ENCODE data around the gene KCNAB3. TPM values are rescaled to one million over a fixed set of nuclear protein-coding genes. Genes with fewer than 3 reads are reported as not detected.

The KCNAB3 gene
- total and polyA plus RNA-seq, 9 of the 15 experiments (the other 6 are each of a cell fraction or from before 2014, with no cell fraction given) = 0.03 to 2.5 (median 1.1) TPM

- POLR2A ChIA-PET = interaction anchor here (0.6 kb wide), 1 partner anchor 24 kb away, joined by 4 read pairs; no protein-coding TSS in a partner anchor
- H3K4me3 ChIP-seq = peak within 1 kb of the TSS; percentile 66
- H3K9me1 ChIP-seq (ENCODE audit: control insufficient read depth, insufficient read depth, low read length) = peaks cover 3% of the 10 kb centered on the region
- intact Hi-C loops (cut with micrococcal nuclease) (no loop called here), in situ Hi-C loops (cut with MboI) (no loop called here)
- H4K20me1 ChIP-seq (replicated peaks; ENCODE audit: control insufficient read depth, insufficient read depth, low read length) = no peaks in the 10 kb centered on the region; the same call in 1 of the 2 replicates
- H3K36me3 ChIP-seq (ENCODE audit: control insufficient read depth, insufficient read depth, low read length) = peaks cover 18% of the 10 kb centered on the region; the same call in 1 of the 3 replicates
- peak within 1 kb of the TSS; percentile 56 to 87 for H3K9ac ChIP-seq (ENCODE audit: insufficient read depth in 1 of 2, low read depth in 2 of 2, low read length in 2 of 2)
- no peaks in the 10 kb centered on the region for H3K27me3 ChIP-seq (ENCODE audit: control insufficient read depth in 2 of 2, insufficient read depth in 2 of 2, low read length in 2 of 2)
- CTCF ChIA-PET (ENCODE audit: low intra/inter-chr PET ratio) = no interaction called here
- FAIRE-seq (peak; percentile 19), DNase-seq (ENCODE audit: extremely low read depth in 1 of 4, low spot score in 3 of 4) (peak in 1 of 4 experiments; percentile 31), ATAC-seq (no peak; the same call in 2 of the 3 replicates)
- TF ChIP-seq MAFF (IDR thresholded peaks at IDR 0.05; ENCODE audit: low read length) (no peak), EGR1 (conservative IDR thresholded peaks at IDR 0.05) (peak; percentile 43), CBFB (CRISPR knock-in tag; IDR thresholded peaks at IDR 0.05) (peak; percentile 8; the same call in 1 of the 2 replicates), NRF1 (conservative IDR thresholded peaks at IDR 0.05 in 1 of 2, IDR thresholded peaks at IDR 0.05 in 1 of 2) (peak; percentile 79 to 81), ZBTB17 (CRISPR knock-in tag; IDR thresholded peaks at IDR 0.05) (0 out of 2 replicates have a peak, but pooled peaks have one; percentile 4), GTF2F1 (IDR thresholded peaks at IDR 0.05; ENCODE audit: low read depth, low read length) (no peak), WHSC1 (IDR thresholded peaks at IDR 0.05; ENCODE audit: low read length) (no peak)
- H3K27ac ChIP-seq (ENCODE audit: extremely low read depth, low read depth, low read length) = peak within 1 kb of the TSS; percentile 66; the same call in 2 of the 3 replicates
- no TSS peak for BruUV-seq (replicated peaks)
- H3K9me3 ChIP-seq (replicated peaks; ENCODE audit: control insufficient read depth, insufficient read depth, low read depth, low read length) = no peaks in the 10 kb centered on the region
- peak within 1 kb of the TSS; percentile 51 for H2AFZ ChIP-seq (ENCODE audit: low read depth, low read length)
- H3K4me1 ChIP-seq (replicated peaks in 1 of 2; ENCODE audit: control insufficient read depth in 2 of 2, insufficient read depth in 2 of 2, low read length in 2 of 2) = peaks cover 17 to 31% of the 10 kb centered on the region in 2 experiments; a peak in 4 of 5 replicates
- H3K4me2 ChIP-seq (ENCODE audit: insufficient read depth, low read length) = peak within 1 kb of the TSS; percentile 92
- peaks cover 48% of the 10 kb centered on the region for H3K79me2 ChIP-seq (ENCODE audit: control insufficient read depth, insufficient read depth, low read length)
- 53% methylated on average over 14 of the region's 18 CpGs for WGBS (ENCODE audit: insufficient coverage, low coverage, missing lambda C conversion rate)
Observed at GRCh38 chr17:7888184-7888920, 41.3 kb downstream of the KCNAB3 start, which contains the start of gene CHD3. CHD3 (plus strand) TSS chr17:7888789; CDS start chr17:7889001, 212 bp downstream.

Measured in K562 (cell line).